ENCODE results near the gene ZDHHC18. TPM values are rescaled to one million over a fixed set of nuclear protein-coding genes. Genes with fewer than 3 reads are reported as not detected.

The ZDHHC18 gene
- total and polyA plus RNA-seq, 5 donors, result 11.8 to 14.4 (median 12.6) TPM

DNA sequence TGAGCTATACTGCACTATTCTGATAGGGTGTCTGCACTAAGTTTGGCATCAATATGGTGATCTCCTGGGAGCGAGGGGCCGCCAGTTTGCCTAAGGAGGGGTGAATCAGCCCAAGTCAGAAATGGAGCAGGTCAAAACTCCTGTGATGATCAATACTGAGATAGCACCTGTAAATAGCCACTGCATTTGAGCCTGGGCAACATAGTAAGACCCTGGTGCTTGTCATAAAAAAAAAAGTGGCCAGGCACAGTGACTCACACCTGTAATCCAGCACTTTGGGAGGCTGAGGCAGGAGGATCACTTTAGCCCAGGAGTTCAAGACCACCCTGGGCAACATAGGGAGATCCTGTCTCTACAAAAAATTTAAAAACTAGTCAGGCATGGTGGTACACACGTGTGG, 11.6 kb upstream of the ZDHHC18 start:
- intact Hi-C loops (cut with DNase I), result loop anchor here in 3 of 4 donors (5.0 to 10.0 kb wide), 2 partner anchors 60 to 62 kb away; no protein-coding TSS in a partner anchor
- Histone ChIP-seq H3K27ac (ENCODE audit: low read length) (no peak overlapping the region), H3K4me1 (ENCODE audit: control insufficient read depth, insufficient read depth, low read length) (no peaks in the 10 kb centered on the region), H3K4me3 (ENCODE audit: low read length) (no peak overlapping the region), H3K9me3 (ENCODE audit: control insufficient read depth, low read length) (no peaks in the 10 kb centered on the region), H3K27me3 (ENCODE audit: control insufficient read depth, insufficient read depth) (no peaks in the 10 kb centered on the region)
- 90% methylated on average over 3 of the region's 3 CpGs for WGBS
- ATAC-seq (no peak), DNase-seq (no peak)

DNA sequence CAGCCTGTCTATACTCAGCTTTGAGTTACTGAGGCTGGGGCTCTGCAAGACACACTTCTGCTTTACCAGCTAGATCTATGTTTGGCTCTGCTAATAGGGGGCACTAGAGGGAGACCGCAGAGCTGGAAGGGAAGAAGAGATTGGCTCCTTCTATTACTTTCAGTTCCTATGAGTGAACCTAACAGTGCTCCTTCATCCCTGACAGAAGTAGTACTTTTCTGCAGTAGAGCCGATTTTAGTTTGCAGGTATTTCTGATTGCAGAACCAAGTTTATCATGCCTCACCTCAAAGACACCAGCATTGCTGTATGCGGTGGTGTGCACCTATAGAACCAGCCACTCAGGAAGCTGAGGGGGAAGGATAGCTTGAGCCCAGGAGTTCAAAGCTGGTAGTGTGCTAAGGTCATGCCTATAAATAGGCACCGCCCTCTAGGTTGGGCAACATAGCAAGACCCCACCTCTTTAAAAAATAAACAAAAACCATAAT, 5.7 kb upstream of the ZDHHC18 start:
- peak; percentile 36 to 54 for ATAC-seq
- no peak for DNase-seq
- Histone ChIP-seq H3K27ac (ENCODE audit: low read length) (no peak overlapping the region), H3K4me1 (ENCODE audit: control insufficient read depth, insufficient read depth, low read length) (no peaks in the 10 kb centered on the region), H3K9me3 (ENCODE audit: control insufficient read depth, low read length) (no peaks in the 10 kb centered on the region), H3K27me3 (ENCODE audit: control insufficient read depth, insufficient read depth) (no peaks in the 10 kb centered on the region), H3K4me3 (ENCODE audit: low read length) (no peak overlapping the region)
- WGBS, result 76% methylated on average over 4 of the region's 4 CpGs
- intact Hi-C loops (cut with DNase I), result no loop called here

DNA sequence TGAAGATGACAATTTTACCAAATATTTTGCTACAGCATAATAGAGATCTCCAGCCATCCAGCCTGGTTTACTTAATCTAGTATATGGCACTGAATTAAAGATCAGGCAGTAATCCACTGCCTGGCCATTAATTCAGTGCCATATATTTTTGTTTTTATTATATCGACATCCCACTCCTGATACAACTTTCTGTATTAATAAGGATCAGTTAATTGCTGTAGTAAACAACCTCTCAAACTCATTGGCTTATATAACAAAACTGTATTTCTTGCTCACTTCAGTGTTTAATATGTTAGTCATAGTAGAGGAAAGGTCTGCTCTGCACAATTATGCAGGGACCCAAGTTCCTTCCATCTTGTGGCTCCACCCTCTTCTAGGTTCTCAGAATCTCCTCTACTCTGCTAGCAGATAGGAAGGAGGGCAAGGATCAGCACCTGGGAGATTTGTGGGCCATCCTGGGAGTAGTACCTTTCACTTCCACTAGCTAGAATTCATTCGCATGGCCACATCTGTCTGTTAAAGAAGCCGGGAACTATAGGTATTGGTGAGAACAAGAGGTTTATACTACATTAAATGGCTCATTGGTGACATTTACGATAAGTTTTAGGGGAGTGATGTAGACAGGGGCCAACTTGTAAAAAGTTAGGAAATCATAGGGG, 3.6 kb upstream of the ZDHHC18 start:
- no peaks in the 10 kb centered on the region for H3K9me3 ChIP-seq (ENCODE audit: control insufficient read depth, low read length)
- no peak overlapping the region for H3K27ac ChIP-seq (ENCODE audit: low read length)
- no peak overlapping the region for H3K4me3 ChIP-seq (ENCODE audit: low read length)
- ATAC-seq, result no peak
- 93% methylated on average over 4 of the region's 4 CpGs for WGBS
- H3K4me1 ChIP-seq (ENCODE audit: control insufficient read depth, insufficient read depth, low read length), result no peaks in the 10 kb centered on the region
- intact Hi-C loops (cut with DNase I), result no loop called here
- H3K27me3 ChIP-seq (ENCODE audit: control insufficient read depth, insufficient read depth), result no peaks in the 10 kb centered on the region
- DNase-seq, result no peak

DNA sequence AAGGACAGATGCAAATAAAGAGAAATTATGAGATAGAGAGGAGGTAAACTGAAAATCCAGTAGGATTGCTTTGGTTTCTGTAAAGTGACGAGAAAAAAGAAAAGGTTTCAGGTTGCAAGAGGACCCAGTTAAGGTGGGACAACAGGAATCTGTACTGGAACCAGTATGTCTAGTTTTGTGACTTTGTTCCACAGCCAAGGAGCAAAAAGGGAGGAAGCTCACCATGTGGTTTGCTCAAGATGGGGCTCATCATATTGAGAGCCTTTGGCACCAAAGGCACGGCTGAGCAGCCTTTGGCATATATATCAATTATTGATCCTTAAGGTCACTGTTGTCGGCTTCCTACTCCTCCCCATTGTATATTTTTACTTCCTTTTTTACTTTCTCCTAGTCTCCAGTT, 1.8 kb upstream of the ZDHHC18 start:
- WGBS, result 89% methylated on average over 3 of the region's 3 CpGs
- no peak for DNase-seq

DNA sequence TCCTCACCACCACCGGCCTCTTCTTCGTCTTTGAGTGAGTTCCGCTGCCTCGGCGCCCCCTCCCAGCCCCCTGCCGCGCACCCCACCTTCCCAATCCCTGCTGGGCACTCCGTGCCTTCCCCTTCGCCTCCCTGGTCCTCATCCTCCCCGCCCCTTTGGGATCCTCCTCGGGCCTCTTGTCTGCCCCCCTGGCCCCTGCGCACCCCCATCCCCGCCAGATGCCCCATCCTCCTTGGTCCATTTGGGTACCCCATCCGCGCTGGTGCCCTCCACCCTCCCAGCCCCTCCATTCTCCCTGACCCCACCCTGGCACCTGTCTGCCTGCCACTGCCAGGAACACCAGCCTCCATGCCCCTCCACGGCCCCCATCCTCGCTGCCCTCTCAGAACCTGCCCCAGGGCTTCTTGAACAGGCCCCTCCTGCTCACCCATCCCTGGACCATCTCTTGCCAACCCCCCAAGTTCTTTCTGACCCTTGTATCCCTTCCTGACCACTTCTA, 667 bp downstream of the ZDHHC18 start:
- no peaks in the 10 kb centered on the region for H3K27me3 ChIP-seq (ENCODE audit: control insufficient read depth, insufficient read depth)
- DNase-seq (peak in 1 of 3 donors; percentile 63), ATAC-seq (peak in 1 of 2 donors; percentile 8)
- 3% methylated on average over 17 of the region's 17 CpGs for WGBS
- H3K4me3 ChIP-seq (ENCODE audit: low read length), result peak overlapping the region; percentile 99
- H3K4me1 ChIP-seq (ENCODE audit: control insufficient read depth, insufficient read depth, low read length), result peaks cover 5% of the 10 kb centered on the region
- H3K9me3 ChIP-seq (ENCODE audit: control insufficient read depth, low read length), result no peaks in the 10 kb centered on the region
- intact Hi-C loops (cut with DNase I), result no loop called here
- peak overlapping the region; percentile 1 for H3K27ac ChIP-seq (ENCODE audit: low read length)

More for the DNA sequence above, 1.8 kb upstream of the ZDHHC18 start:
- peaks cover 2% of the 10 kb centered on the region for H3K4me1 ChIP-seq (ENCODE audit: control insufficient read depth, insufficient read depth, low read length)
- H3K27ac ChIP-seq (ENCODE audit: low read length), result no peak overlapping the region
- H3K4me3 ChIP-seq (ENCODE audit: low read length), result no peak overlapping the region
- no peak for ATAC-seq
- H3K27me3 ChIP-seq (ENCODE audit: control insufficient read depth, insufficient read depth), result no peaks in the 10 kb centered on the region
- no peaks in the 10 kb centered on the region for H3K9me3 ChIP-seq (ENCODE audit: control insufficient read depth, low read length)
- intact Hi-C loops (cut with DNase I), result no loop called here

DNA sequence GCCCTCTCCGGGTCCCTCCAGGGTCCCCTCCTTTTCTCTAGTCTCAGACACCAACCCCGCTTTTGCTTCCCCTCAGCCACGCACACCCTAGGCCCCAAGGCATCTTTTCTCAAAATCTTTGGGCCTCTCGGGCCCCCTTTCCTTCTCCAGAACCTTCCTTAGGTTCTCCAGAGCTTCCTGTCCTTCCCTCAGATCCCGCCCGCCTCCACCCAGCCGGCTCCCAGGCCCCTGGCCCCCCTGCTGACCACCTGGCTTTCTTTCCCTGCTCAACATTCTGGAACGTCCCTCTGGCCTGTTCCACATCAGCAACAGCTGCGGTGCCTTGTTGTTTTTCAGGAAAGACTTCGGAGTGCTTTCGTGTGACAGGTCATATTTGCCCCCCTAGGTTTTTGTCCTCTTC, 1.2 kb downstream of the ZDHHC18 start:
- DNase-seq (no peak), ATAC-seq (no peak)
- H3K27ac ChIP-seq (ENCODE audit: low read length), result peak overlapping the region; percentile 1
- peak overlapping the region; percentile 99 for H3K4me3 ChIP-seq (ENCODE audit: low read length)
- H3K27me3 ChIP-seq (ENCODE audit: control insufficient read depth, insufficient read depth), result no peaks in the 10 kb centered on the region
- 21% methylated on average over 11 of the region's 11 CpGs for WGBS
- peaks cover 5% of the 10 kb centered on the region for H3K4me1 ChIP-seq (ENCODE audit: control insufficient read depth, insufficient read depth, low read length)
- no peaks in the 10 kb centered on the region for H3K9me3 ChIP-seq (ENCODE audit: control insufficient read depth, low read length)
- intact Hi-C loops (cut with DNase I), result no loop called here

DNA sequence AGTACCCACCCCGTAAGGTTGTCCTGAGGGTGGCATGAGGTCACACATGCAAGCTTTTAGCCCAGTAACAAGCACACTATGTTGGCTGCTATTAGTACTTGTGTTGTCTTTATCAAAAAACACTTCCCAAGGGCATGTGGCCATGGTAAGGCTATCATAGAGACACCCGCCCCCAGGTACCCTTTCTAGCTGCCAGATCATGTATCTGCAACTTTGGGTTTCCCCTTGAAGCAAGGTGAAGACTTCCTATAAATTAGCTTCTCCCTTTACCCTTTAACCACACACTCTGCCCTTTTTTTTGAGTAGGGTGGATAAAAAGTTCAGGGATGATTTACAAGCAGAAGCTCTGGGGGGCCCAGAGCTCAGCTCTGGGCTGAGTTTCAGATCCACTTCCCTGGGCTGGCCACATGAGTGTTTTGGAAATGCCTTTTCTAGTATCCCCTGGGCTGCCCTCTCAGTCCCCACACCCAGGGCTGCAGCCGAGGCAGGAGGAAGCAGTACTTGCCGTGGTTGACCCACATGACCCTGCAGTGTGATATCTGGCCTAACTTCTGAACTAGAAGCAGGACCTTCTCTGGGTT, 2.0 kb downstream of the ZDHHC18 start:
- DNase-seq, result peak in 2 of 3 donors; percentile 70 to 74
- peak; percentile 36 to 38 for ATAC-seq
- Histone ChIP-seq H3K27me3 (ENCODE audit: control insufficient read depth, insufficient read depth) (no peaks in the 10 kb centered on the region), H3K4me1 (ENCODE audit: control insufficient read depth, insufficient read depth, low read length) (peaks cover 5% of the 10 kb centered on the region), H3K9me3 (ENCODE audit: control insufficient read depth, low read length) (no peaks in the 10 kb centered on the region), H3K4me3 (ENCODE audit: low read length) (no peak overlapping the region), H3K27ac (ENCODE audit: low read length) (peak overlapping the region; percentile 53)
- intact Hi-C loops (cut with DNase I), result no loop called here
- WGBS, result 29% methylated on average over 4 of the region's 4 CpGs

DNA sequence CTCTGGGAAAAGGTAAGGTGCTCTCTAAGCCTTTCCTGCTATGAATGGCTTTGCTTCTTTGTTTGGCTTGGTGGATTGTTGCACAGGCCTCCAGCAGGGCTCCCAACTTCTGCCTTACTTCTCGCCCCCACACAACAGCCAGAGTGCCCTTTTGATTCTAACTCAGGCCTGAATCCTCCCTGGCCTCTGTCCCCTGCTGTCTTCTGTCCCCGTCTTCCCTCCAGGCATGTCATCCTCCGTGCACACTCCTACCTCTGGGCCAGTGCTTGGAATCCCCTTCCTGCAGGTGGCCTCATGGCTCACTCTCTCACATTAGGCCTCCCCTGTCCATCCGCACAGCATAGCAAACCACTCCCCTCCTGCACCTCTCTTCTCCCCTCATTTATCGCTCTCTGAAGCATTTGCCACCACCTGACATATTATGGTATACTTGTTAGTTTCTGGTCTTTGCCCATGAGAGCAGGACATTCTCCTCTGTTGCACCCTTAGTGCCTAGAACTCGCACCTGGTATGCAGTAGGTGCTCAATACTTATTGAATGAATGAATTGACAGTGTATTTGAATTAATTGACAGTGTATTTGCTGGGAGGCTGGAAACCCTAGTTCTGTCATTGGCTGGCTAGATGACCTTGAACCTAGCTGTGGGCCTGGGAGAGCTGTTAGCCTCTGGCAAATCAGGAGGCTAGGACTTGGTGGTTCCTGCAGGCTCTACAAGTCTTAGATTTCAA, 2.9 kb downstream of the ZDHHC18 start:
- ATAC-seq (no peak), DNase-seq (no peak)
- peaks cover 5% of the 10 kb centered on the region for H3K4me1 ChIP-seq (ENCODE audit: control insufficient read depth, insufficient read depth, low read length)
- no peaks in the 10 kb centered on the region for H3K9me3 ChIP-seq (ENCODE audit: control insufficient read depth, low read length)
- H3K4me3 ChIP-seq (ENCODE audit: low read length), result no peak overlapping the region
- 79% methylated on average over 6 of the region's 6 CpGs for WGBS
- peak overlapping the region; percentile 53 for H3K27ac ChIP-seq (ENCODE audit: low read length)
- intact Hi-C loops (cut with DNase I), result no loop called here
- no peaks in the 10 kb centered on the region for H3K27me3 ChIP-seq (ENCODE audit: control insufficient read depth, insufficient read depth)

DNA sequence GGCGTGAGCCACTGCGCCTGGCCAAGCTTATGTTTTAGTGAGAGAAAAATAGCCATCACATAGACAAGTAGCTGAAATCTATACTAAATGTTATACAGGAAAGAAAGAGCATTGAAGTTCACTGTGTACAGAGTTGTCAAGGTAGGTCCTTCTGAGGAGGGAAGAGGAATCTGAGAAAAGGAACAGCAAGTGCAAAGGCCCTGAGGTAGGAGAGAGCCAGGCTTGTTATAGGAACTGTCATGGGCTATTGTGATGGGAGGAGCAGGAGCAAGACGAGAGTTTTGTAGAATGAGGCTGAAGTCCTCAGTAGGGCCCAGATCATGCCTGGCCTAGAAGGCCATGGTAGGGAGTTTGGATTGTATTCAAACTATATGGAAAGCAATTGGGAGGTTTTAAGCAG, 4.6 kb downstream of the ZDHHC18 start:
- H3K27ac ChIP-seq (ENCODE audit: low read length), result no peak overlapping the region
- WGBS, result 94% methylated on average over 3 of the region's 3 CpGs
- no peak for ATAC-seq
- H3K4me3 ChIP-seq (ENCODE audit: low read length), result no peak overlapping the region
- intact Hi-C loops (cut with DNase I), result no loop called here
- no peaks in the 10 kb centered on the region for H3K9me3 ChIP-seq (ENCODE audit: control insufficient read depth, low read length)
- no peak for DNase-seq
- peaks cover 5% of the 10 kb centered on the region for H3K4me1 ChIP-seq (ENCODE audit: control insufficient read depth, insufficient read depth, low read length)
- no peaks in the 10 kb centered on the region for H3K27me3 ChIP-seq (ENCODE audit: control insufficient read depth, insufficient read depth)

DNA sequence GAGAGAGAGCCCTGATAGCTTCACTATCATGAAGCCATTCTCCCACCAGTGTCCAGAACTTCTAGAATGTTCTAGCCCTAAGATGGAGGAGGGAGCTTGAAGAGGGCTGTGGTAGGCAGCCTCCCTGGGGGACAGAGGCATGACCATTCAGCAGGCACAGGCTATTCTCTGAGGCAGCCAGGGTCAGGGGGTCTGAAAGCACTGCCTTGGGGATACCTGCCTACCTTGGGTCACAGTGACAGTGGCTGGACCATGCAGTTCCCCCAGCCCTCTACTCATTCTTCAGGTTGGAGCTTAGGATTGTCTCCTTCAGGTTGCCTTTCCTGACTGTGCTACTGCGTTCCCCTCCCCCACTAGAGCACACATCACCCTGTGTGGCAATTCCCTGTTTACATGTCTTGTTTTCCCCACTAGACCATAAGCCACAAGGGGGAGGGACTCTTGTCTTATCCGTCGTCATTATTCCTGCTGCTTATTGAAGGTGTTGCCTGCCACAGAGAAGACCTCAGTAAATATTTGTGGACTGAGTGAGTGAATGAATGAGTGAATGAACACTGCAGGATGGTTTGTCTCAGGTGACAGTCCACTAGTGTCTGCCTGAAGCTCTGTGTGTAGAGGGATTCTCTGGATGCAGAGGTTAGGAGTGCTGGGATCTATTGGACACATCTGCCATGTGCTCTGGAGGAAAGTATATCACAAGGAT, 5.2 kb downstream of the ZDHHC18 start:
- H3K4me3 ChIP-seq (ENCODE audit: low read length), result no peak overlapping the region
- WGBS, result 69% methylated on average over 3 of the region's 3 CpGs
- DNase-seq, result no peak
- no peaks in the 10 kb centered on the region for H3K9me3 ChIP-seq (ENCODE audit: control insufficient read depth, low read length)
- peaks cover 5% of the 10 kb centered on the region for H3K4me1 ChIP-seq (ENCODE audit: control insufficient read depth, insufficient read depth, low read length)
- intact Hi-C loops (cut with DNase I), result no loop called here
- no peak overlapping the region for H3K27ac ChIP-seq (ENCODE audit: low read length)
- no peaks in the 10 kb centered on the region for H3K27me3 ChIP-seq (ENCODE audit: control insufficient read depth, insufficient read depth)
- no peak for ATAC-seq

All from right cardiac atrium (tissue), 5 donors.